T-cell (primary cell): ENCODE results near the gene APOBEC3A. TPM values are rescaled to one million over a fixed set of nuclear protein-coding genes. Genes with fewer than 3 reads are reported as not detected.

Experiments used
- ATAC-seq, 4 experiments: fragments of 200-7000 bp in 3 of 4; fragments of 150-1000 bp in 1 of 4; cut with Tn5 transposase; replicated peaks in 1 of 4; 1 replicate in 3 of 4; 2 replicates in 1 of 4; pipeline ENCODE4 v1.10.0; 2021; ENCODE audit warnings: moderate library complexity in 3 of 4, mild to moderate bottlenecking in 2 of 4, moderate number of reproducible peaks in 1 of 4
- CTCF ChIA-PET, 2 donors: fragments of 300-600 bp; sonication (Branson Sonifier 250); formaldehyde crosslinking; loops; one replicate each; lab custom pipeline; 2022; ENCODE audit warnings: antibody characterized with exemption in 2 of 2; lab: Charles Lee
- POLR2A ChIA-PET, 2 donors: fragments of 300-600 bp; sonication (Branson Sonifier 250); formaldehyde crosslinking; loops; one replicate each; lab custom pipeline; 2022; ENCODE audit warnings: antibody characterized with exemption in 2 of 2; lab: Charles Lee
- DNase-seq, 35 experiments: peaks; one replicate each; pipeline versions ENCODE4 v3.0.0 to v3.0.0-alpha.2; 2013 to 2023
- H3K27ac ChIP-seq: one replicate; pipeline ENCODE4 v1.5.1; 2013; ENCODE audit warnings: low read length
- H3K27me3 ChIP-seq, 2 experiments: replicated peaks in 1 of 2; 1 replicate in 1 of 2; 2 replicates in 1 of 2; pipeline versions ENCODE4 v1.6.1 to v1.7.0; 2013; ENCODE audit warnings: low read length in 1 of 2, mixed read lengths in 1 of 2; ENCODE audit not compliant: control insufficient read depth in 2 of 2, insufficient read depth in 2 of 2; ENCODE audit errors: extremely low read depth in 1 of 2
- H3K36me3 ChIP-seq, 2 donors: 1 replicate in 1 of 2; 2 replicates in 1 of 2; pipeline versions ENCODE4 v1.6.1 to v1.7.0; 2013; ENCODE audit warnings: low read length in 1 of 2; ENCODE audit not compliant: control insufficient read depth in 2 of 2, insufficient read depth in 1 of 2; ENCODE audit errors: extremely low read depth in 1 of 2
- H3K4me1 ChIP-seq, 2 experiments: 1 replicate in 1 of 2; 2 replicates in 1 of 2; pipeline versions ENCODE4 v1.6.1 to v1.7.0; 2013; ENCODE audit warnings: low read length in 2 of 2, mixed read lengths in 1 of 2; ENCODE audit not compliant: insufficient read depth in 2 of 2, control insufficient read depth in 1 of 2; ENCODE audit errors: extremely low read depth in 1 of 2
- H3K4me3 ChIP-seq, 2 donors: 1 replicate in 1 of 2; 2 replicates in 1 of 2; pipeline versions ENCODE4 v1.5.1 to v1.7.0; 2013; ENCODE audit warnings: mild to moderate bottlenecking in 2 of 2, low read length in 1 of 2, moderate library complexity in 1 of 2; ENCODE audit not compliant: control insufficient read depth in 1 of 2; ENCODE audit errors: extremely low read depth in 1 of 2
- H3K9me3 ChIP-seq: 2 replicates; pipeline ENCODE4 v1.7.0; 2013
- H3K27ac Mint-ChIP-seq, 2 donors: one replicate each; pipeline ENCODE4 v1.8.0; 2020 to 2021; ENCODE audit warnings: mild to moderate bottlenecking in 2 of 2, mixed read lengths in 2 of 2
- H3K27me3 Mint-ChIP-seq, 2 donors: one replicate each; pipeline ENCODE4 v1.8.0; 2021 to 2022; ENCODE audit warnings: mixed read lengths in 2 of 2
- H3K36me3 Mint-ChIP-seq: one replicate; pipeline ENCODE4 v1.8.0; 2021; ENCODE audit warnings: mixed read lengths
- H3K4me1 Mint-ChIP-seq, 3 donors: one replicate each; pipeline ENCODE4 v1.8.0; 2020 to 2022; ENCODE audit warnings: mixed read lengths in 3 of 3, mild to moderate bottlenecking in 1 of 3
- H3K4me3 Mint-ChIP-seq, 3 donors: one replicate each; pipeline ENCODE4 v1.8.0; 2020 to 2022; ENCODE audit warnings: mild to moderate bottlenecking in 3 of 3, mixed read lengths in 3 of 3, moderate library complexity in 3 of 3
- H3K9me3 Mint-ChIP-seq, 3 donors: one replicate each; pipeline ENCODE4 v1.8.0; 2020 to 2022; ENCODE audit warnings: mixed read lengths in 3 of 3
- WGBS: methylation state at CpG from one replicate; pipeline ENCODE4 v1.1.5; 2013; ENCODE audit warnings: missing lambda C conversion rate; ENCODE audit not compliant: insufficient coverage; 5-methylcytosine and 5-hydroxymethylcytosine counted together
- total RNA-seq, 35 experiments: library from RNA in 6 of 35; stranded (reverse) in 6 of 35; fragments of 120-200 nt in 1 of 35; gene quantifications; one replicate each; pipeline versions ENCODE4 v1.2.1 to v1.2.4 and lab custom pipeline; 2013 to 2026

Gene APOBEC3A
- total RNA-seq, 5 donors from 2014 or later (not counting 1 experiment from before 2014, with no cell fraction given), result not detected

DNA sequence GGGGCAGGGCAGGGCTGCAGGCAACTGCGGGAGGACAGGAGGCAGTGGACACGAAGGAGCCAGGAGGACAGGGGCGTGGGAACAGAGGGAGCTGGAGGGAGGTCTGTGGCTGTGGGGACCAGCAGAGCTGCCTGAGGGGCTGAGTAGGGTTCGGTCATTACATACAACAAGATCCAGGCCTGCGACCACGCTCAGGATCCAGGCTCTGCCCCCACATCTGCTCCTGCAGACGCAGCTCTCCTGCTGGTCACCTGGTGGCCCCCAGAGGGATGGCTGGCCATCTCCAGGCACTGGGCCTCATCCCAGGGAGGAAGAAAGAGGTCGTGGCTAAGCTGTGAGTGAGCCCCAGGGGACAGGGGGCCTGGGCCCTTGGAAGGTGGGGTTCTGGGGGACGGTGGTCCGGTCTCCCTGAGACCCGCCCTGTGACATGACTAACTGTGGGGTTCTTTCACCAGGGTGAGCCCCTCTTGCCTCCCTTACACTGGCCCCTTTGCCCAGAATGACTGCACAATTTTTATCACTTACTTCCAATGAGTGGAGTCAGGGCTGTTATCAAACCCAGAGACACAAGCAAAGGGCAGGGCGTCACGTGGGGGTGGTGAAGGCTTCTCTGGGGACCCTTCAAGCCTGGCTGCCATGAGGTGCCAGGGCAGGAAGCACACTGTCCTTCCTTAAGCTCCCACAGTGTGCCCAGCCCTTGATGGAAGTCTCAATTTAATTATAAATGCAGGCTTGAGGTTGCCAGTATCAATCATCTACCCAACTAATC lies 6.7 kb upstream of the APOBEC3A start:
- H3K4me3 Mint-ChIP-seq, result no peak overlapping the region
- Histone ChIP-seq H3K36me3 (no peaks in the 10 kb centered on the region), H3K4me3 (no peak overlapping the region), H3K4me1 (peaks cover 0 to 8% of the 10 kb centered on the region in 2 experiments), H3K27me3 (peaks cover 0 to 53% of the 10 kb centered on the region in 2 experiments), H3K9me3 (no peaks in the 10 kb centered on the region), H3K27ac (no peak overlapping the region)
- H3K9me3 Mint-ChIP-seq, result no peaks in the 10 kb centered on the region
- no peak overlapping the region for H3K27ac Mint-ChIP-seq
- peaks cover 22 to 24% of the 10 kb centered on the region in 2 donors for H3K27me3 Mint-ChIP-seq
- H3K4me1 Mint-ChIP-seq, result peaks cover 0 to 5% (median 3%) of the 10 kb centered on the region in 3 donors
- ChIA-PET POLR2A (no interaction called here), CTCF (no interaction called here)
- 88% methylated on average over 6 of the region's 13 CpGs for WGBS
- ATAC-seq (no peak), DNase-seq (no peak)
- no peaks in the 10 kb centered on the region for H3K36me3 Mint-ChIP-seq

DNA sequence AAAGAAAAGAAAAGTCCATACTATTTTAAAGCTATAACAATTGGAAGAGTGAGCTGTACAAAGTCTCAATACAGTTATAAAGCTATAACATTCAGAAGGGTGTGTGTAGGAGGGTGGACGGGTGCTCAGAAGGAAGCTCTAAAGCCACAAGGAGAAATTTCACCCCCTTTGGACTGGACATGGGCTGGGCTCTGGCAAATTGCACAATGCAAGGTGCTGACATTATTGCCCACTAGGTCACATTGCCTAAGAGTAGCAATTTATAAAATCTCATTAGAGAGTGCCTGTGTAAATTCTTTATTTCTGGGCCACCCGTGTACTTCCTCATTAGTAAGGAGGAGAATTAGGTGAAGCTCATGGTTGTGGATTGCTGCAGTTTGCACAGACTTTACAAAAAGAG lies 5.7 kb upstream of the APOBEC3A start:
- WGBS, result no CpG with 5 or more reads among the region's 2 CpGs
- Mint-ChIP-seq H3K36me3 (no peaks in the 10 kb centered on the region), H3K4me1 (peaks cover 0 to 5% (median 3%) of the 10 kb centered on the region in 3 donors), H3K27ac (no peak overlapping the region), H3K4me3 (no peak overlapping the region), H3K9me3 (no peaks in the 10 kb centered on the region), H3K27me3 (peaks cover 13 to 14% of the 10 kb centered on the region in 2 donors)
- H3K9me3 ChIP-seq, result no peaks in the 10 kb centered on the region
- peaks cover 0 to 51% of the 10 kb centered on the region in 2 experiments for H3K27me3 ChIP-seq
- CTCF ChIA-PET, result no interaction called here
- DNase-seq (no peak), ATAC-seq (no peak)
- POLR2A ChIA-PET, result no interaction called here
- no peak overlapping the region for H3K4me3 ChIP-seq
- no peaks in the 10 kb centered on the region for H3K36me3 ChIP-seq
- H3K4me1 ChIP-seq, result peaks cover 0 to 8% of the 10 kb centered on the region in 2 experiments
- no peak overlapping the region for H3K27ac ChIP-seq

DNA sequence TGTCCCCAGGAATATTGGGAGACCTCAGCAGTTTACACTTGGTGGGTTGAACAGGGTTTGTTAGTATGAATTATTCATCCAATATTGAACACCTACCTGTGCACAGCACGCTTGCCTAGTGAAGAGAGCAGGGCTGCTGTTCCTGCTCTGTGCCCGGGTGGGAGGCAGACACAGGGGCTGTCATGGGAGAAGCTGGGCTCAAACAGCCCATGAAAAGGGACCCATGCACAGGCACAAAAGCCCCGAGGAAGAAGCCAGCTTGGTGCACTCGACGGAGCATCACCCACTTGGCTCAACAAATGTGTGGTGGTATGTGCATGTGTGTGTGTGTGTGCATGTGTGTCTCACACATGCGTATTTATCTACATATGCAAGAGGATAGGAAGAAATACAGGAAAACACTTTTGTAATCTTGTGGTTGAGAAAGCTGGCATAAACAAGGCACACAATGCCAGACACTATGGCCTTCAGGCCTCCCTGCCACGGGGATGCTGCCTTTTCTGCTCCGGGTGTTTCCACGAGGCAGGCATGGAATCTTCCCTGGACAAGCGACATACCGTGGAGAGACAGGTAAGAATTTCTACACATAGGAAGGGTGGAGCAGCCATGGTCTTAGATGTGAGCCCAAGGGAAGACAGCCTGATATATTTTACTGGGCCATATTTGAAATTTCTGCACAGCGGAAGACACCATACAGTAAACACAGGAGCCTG lies 5.0 kb upstream of the APOBEC3A start:
- ChIA-PET POLR2A (no interaction called here), CTCF (no interaction called here)
- no peak overlapping the region for H3K27ac ChIP-seq
- Mint-ChIP-seq H3K36me3 (no peaks in the 10 kb centered on the region), H3K4me3 (no peak overlapping the region), H3K9me3 (no peaks in the 10 kb centered on the region), H3K27ac (no peak overlapping the region), H3K27me3 (peaks cover 8 to 9% of the 10 kb centered on the region in 2 donors), H3K4me1 (peaks cover 0 to 5% (median 3%) of the 10 kb centered on the region in 3 donors)
- DNase-seq (no peak), ATAC-seq (no peak)
- H3K9me3 ChIP-seq, result no peaks in the 10 kb centered on the region
- H3K4me1 ChIP-seq, result peaks cover 0 to 8% of the 10 kb centered on the region in 2 experiments
- no peaks in the 10 kb centered on the region for H3K36me3 ChIP-seq
- peaks cover 0 to 44% of the 10 kb centered on the region in 2 experiments for H3K27me3 ChIP-seq
- 83% methylated on average over 11 of the region's 12 CpGs for WGBS
- no peak overlapping the region for H3K4me3 ChIP-seq

DNA sequence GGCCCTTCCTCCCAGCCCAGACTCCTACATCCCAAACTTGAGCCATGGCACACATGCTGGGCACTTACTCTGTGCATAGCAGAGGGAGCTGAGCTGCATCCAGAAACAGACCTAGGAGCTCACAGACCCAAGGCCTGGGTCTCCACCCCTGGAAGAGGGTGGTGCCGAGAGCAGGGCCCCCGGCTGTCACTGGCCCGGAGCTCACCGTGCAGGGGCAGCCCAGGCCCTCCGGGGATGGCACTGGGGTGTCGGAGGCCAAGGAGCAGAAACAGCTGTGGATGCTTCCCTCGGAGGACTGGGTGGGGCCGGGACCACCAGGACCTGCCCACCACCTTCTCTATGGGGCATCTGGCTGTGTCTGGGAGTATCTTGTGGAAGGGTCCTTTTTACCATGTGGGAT lies 4.3 kb upstream of the APOBEC3A start:
- 91% methylated on average over 6 of the region's 8 CpGs for WGBS
- Histone ChIP-seq H3K27ac (no peak overlapping the region), H3K36me3 (no peaks in the 10 kb centered on the region), H3K4me1 (peaks cover 0 to 8% of the 10 kb centered on the region in 2 experiments), H3K27me3 (peaks cover 0 to 38% of the 10 kb centered on the region in 2 experiments), H3K4me3 (no peak overlapping the region), H3K9me3 (no peaks in the 10 kb centered on the region)
- POLR2A ChIA-PET, result no interaction called here
- H3K27ac Mint-ChIP-seq, result no peak overlapping the region
- no peaks in the 10 kb centered on the region for H3K36me3 Mint-ChIP-seq
- peaks cover 0 to 5% (median 3%) of the 10 kb centered on the region in 3 donors for H3K4me1 Mint-ChIP-seq
- CTCF ChIA-PET, result no interaction called here
- no peak for ATAC-seq
- DNase-seq, result no peak
- H3K9me3 Mint-ChIP-seq, result no peaks in the 10 kb centered on the region
- H3K4me3 Mint-ChIP-seq, result no peak overlapping the region
- peaks cover 1 to 2% of the 10 kb centered on the region in 2 donors for H3K27me3 Mint-ChIP-seq

- no peak overlapping the region for H3K27ac ChIP-seq
- H3K4me1 ChIP-seq, result peaks cover 0 to 8% of the 10 kb centered on the region in 2 experiments
- Mint-ChIP-seq H3K36me3 (no peaks in the 10 kb centered on the region), H3K27ac (no peak overlapping the region), H3K27me3 (peaks cover 0 to 2% of the 10 kb centered on the region in 2 donors), H3K4me3 (no peak overlapping the region), H3K9me3 (no peaks in the 10 kb centered on the region), H3K4me1 (peaks cover 0 to 5% (median 3%) of the 10 kb centered on the region in 3 donors)
- H3K4me3 ChIP-seq, result no peak overlapping the region
- H3K27me3 ChIP-seq, result peaks cover 0 to 33% of the 10 kb centered on the region in 2 experiments
- H3K36me3 ChIP-seq, result no peaks in the 10 kb centered on the region
- no peaks in the 10 kb centered on the region for H3K9me3 ChIP-seq
- ChIA-PET CTCF (interaction anchor here in 1 of 2 donors (0.6 kb wide), 2 partner anchors 28 to 551 kb away, joined by 3 read pairs; no protein-coding TSS in a partner anchor), POLR2A (no interaction called here)
- ATAC-seq (peak in 2 of 4 experiments; percentile 23 to 93), DNase-seq (peak in 26 of 35 experiments; percentile 5 to 60 (median 21))
- 68% methylated on average over 7 of the region's 15 CpGs for WGBS
These were observed 3.6 kb upstream of the APOBEC3A start for GRCh38 chr22:38953577-38954413.
